HG03520 (cell line): ENCODE measurements around the gene TEAD4.

Experiments
- ATAC-seq: cut with Tn5 transposase; IDR thresholded peaks from one replicate; pipeline ENCODE4 v1.9.1; 2021; ENCODE audit warnings: mild to moderate bottlenecking, moderate library complexity; ENCODE audit not compliant: unreplicated experiment

TEAD4 gene

DNA sequence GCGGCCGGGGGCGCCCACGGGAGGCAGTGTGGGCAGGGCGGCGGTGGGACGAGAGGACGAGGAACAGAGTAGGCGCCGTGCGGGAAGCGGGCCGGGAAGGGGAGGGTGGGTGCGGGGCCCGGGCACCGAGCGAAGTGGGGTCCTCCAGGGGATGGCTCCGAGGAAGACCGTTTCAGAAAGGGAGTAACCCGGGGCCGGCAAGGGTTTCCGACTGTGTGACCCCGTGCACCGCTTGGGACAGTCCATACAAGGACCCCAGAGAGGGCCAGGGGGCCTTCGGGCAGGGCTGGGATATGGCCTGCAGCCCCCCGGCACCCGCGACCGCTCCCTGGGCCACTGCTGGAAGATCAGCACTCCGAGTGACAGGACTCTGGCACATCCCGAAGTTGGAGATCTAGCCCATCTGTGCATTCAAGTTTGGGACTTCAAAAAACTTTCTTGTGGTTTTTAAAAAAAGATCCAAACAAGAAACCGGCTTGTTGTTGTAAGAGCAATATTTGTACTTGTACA is 118.4 kb downstream of the TEAD4 start:
- ATAC-seq, result no peak

DNA sequence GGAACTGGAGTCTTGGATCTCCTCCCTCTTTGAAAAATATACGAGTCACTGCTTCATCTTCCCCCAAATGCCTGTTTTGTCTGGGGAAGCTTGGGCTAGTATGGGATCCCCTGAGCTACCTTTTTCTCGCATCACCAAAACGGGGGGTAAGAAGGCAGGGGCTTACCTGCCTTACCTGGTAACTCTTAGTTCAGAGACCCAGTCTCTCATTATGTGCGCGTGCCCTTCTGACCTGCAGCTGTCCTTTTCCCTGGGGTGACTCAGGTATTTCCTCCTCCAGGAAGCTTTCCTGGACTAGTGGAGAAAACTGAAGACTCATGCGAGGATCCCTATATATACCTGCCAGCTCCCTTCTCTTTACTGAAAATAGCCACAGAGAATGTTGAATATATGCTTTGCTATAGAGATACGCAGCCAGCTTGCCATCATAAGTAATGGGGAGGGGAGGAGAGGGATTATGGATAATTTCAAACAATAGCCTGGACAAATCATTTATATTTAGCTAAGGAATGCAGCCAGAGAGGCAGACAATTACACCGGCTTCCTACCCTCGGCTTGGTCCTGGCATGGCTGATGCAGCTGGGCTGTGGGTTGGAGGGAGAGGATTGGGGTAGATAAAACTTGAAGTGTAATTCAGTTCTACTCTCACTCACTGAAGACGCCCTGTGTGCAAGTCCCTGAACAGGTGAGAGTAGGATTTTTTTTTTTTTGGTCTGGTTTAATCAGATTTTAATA is 119.1 kb downstream of the TEAD4 start:
- no peak for ATAC-seq

DNA sequence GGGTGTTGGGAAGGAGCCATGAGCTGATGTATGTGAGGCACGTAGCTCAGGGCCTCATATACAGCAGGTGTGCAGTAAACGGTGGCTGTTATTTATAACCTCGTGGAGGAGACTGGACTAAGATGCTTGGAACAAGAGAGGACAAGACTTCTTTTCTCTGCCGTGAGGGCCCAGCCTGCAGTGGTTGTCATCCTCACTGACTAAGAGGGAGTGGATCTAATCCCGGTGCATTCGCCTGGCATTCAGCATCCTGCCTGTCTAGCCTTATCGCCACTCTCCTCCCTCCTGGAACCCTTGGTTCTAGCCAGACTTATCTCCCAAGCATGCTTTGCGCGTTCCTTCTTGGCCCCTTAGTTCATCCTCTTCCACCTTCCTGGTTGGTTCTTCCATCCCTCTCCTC is 121.9 kb downstream of the TEAD4 start:
- no peak for ATAC-seq

- ATAC-seq, result no peak
These were observed 122.7 kb downstream of the TEAD4 start for GRCh38 chr12:3081886-3082285.

DNA sequence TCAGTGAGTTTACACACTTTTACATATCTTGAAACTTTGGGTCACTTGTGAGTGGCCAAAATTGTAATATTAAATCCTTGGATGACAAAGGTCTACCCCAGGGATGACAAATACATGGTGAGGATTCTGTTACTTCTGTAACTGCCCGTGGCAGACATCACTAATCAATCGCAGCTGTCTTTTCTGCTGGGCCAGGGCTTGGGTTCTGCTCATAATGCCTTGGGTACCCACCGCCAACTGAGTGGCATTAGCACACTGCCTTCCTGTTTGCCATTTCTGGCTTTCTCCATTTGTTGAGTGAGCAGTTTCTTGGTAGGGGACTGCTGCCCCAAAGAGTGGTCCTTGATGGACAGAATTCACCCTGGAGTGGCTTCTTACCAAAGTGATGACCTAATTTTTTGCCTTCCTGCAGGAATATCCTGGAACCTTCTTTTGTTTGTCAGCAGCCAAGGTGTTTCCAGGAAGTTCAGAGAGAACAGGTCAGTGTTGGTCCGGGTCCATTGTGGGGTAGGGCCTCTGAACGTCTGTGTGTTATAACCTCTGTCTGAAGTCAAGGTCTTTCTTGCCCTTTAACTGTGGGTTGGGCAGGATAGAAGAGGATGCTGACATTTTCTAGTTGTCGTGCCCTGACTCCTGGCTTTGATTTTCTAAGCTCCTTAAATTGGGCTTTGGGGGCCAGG is 124.2 kb downstream of the TEAD4 start:
- ATAC-seq, result no peak

DNA sequence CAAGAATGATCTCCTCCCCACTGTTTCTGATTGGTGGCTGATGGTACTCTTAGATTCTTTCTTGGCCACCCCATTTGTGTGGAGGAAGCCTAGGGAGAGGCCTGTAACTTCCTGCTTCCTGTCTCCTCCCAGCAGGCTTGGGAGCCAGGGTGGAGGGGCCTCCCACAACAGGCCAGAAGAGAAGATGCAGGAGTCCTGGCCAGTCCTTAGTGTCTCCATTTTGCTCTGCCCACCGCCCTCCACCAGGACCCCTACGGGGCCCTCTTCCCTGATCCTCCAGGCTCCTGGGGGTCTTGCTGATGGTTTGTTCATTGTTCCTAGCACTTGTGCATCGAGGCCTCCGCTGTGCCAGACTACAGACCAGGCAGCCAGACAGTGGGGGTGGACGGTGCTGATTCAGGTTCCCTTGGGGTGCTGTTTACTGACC is 124.7 kb downstream of the TEAD4 start:
- ATAC-seq, result no peak

DNA sequence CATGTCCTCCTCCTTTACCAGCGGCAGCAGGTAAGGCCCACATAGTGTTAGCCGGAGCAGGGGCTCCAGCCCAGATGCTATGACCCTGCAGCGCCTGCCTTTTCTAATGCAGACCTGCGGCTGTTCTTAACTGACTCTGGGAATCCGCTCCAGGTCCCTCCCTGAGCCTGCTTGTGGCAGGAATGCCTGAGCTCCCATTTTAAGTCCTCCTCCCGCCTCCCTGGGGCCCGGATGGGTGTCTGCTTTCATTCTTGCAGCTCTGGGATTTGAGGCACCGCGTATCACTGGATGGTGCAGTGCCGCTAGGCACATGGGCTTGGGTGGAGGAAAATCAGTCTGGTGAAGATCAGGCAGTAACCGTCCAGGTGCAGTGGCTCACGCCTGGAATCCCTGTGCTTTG is 125.5 kb downstream of the TEAD4 start:
- no peak for ATAC-seq

DNA sequence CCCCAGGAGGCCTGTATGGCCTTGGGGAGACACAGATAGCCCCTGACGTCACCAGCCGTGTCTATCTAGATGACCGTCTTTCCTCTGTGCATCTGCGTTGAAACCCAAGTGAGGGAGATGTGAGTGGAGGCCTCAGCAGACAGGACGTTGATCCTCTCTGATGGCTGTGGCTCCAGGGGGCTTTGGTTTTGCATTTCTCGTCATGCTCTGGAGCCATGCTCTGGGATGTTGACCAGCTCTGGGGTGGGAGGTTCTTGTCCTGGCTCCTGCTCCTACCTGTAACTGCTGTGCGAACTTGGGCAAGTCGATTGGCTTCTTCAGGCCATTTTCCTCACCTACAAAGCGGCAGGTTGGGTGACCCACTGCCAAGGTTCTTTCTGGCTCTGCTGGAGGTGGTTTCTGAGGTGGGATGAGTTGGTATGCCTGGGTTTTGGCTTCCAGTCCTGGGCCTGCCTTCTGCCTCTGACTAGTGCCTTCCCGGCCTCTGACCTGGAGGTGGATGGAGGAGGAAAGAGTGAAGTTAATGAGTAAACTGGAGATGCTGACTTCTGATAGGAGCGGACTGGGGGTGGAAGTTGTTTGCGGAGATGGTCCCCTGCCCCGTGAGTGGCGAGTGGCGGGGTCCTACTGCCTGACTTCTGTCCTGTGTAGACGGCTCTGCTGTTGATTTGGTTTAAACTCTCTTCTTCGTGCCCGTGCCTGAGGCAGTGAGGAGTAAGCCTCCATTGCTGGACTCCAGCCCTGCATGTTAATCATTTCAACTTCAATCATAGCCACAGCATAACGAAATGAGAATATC is 126.3 kb downstream of the TEAD4 start:
- ATAC-seq, result no peak

GRCh38 chr12:3086211-3086610 is 127.0 kb downstream of the TEAD4 start:
- no peak for ATAC-seq

DNA sequence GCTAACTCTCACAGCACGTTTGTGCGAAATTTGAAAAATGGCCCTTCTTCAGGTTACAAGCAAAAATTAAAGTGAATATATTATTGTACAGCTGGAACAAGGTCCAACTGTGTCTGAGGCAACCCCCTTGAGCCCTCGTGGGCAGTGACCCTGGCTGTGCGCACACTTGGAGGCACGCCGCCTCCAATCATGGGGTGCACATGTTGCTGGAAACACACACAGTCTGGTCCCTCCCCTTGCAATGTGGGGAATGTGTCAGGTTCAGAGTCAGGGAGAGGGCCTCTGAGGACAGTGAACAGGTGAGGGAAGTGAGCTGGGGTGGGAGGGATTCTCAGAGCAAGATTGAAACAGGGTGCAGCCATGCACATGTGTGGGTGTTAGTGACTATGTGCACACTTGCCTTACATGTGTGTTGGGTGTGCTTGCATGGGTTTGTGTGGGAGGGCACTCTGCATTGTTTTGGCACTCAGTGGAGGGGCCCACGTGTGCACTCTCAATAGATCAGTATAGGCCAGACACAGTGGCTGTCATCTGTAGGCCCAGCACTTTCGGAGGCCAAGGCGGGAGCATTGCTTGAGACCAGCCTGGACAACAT is 127.6 kb downstream of the TEAD4 start:
- ATAC-seq, result no peak

- no peak for ATAC-seq
These were observed 128.8 kb downstream of the TEAD4 start for GRCh38 chr12:3087758-3088650.

- no peak for ATAC-seq
These were observed 130.4 kb downstream of the TEAD4 start for GRCh38 chr12:3089588-3089987.
